ENCODE results near the gene GOLGA3.
A peak's percentile ranks its signal among the peaks of the same experiment; 100 is the strongest.
"Not testable (repeated sequence)": the region's sequence is repeated elsewhere in the genome, so short reads cannot be mapped to it uniquely, and the experiment has no call there.

The GOLGA3 gene

DNA sequence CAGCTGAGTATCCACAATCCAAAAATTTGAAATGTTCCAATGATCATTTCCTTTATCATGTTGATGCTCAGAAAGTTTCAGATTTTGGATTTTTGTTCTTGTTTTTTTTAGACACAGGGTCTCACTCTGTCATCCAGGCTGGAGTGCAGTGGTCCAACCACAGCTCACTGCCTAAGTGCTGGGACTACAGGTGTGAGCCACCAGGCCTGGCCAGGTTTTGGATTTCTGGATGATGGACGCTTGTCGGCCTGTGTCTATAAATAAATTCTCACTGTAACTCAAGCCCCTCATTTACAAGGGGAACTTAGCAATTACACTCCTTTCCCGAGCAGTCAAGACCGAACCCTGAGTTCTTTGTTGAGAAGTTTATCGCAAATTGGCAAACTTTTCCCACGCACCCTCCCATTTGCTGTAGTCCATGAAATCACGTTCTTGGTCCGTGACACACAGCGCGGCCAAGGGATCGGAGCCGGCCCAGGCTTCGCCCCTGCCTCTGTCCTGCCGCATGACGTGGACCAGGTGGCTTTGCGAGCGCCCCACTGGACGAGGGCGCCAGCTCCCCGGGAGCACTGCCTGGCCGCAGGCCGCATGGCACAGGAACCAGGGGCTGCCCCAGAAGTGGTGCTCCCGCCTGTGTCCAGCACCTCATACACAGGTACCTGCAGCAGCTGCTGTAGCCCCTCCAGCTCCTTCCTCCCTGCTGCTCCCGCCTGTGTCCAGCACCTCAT, 53.0 kb downstream of the GOLGA3 start:
- no peak for DNase-seq (ENCODE audit: low read depth)

DNA sequence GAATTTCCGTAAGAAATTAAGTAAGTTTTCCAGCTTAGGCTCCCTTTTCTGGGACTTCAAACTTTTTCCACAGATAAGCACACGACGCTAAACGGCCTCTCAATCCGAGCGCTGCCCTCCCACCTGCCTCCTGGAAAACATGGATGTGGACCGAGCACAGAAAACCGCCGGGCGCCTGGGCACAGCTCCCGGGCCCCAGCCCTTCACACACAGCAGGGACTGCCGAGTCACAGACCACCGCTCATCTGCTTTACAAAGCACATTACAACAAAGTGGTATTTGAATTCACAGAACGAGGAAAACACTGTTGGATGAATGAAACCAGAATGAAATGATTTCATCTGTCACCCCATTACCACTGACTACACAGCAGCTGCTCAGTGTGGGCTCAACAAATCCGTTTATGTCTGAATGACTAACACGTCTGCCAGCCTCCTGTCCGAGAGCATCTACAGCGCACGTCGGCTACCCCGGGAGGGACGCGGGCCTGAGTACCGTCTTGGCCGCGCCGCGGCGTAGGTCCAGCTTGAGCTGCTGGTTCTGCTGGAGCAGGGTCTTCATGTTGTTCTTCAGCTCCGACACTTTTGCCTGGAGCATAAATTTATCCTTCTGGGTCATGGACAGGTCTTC, 53.9 kb downstream of the GOLGA3 start:
- no peak for DNase-seq (ENCODE audit: low read depth)

DNA sequence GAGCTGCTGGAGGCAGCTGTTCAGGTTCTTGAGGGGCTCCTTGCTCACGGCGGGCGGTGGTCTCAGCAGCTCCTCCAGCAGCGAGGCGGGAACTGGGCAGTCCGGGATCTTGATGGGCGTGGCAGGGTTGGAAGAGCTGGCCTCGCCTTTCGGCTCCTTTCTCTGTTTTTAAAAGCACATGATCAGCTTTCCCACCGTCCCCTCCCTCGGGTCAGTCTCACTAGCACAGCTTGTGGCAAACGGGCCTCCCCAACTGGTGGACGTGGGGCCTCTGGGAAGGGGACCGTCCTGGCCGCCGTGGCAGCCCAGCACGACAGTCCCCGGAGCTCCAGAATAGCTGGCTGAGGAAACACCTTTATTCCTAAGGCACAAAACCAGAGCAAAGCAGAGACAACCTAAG, 54.5 kb downstream of the GOLGA3 start:
- no peak for DNase-seq (ENCODE audit: low read depth)

DNA sequence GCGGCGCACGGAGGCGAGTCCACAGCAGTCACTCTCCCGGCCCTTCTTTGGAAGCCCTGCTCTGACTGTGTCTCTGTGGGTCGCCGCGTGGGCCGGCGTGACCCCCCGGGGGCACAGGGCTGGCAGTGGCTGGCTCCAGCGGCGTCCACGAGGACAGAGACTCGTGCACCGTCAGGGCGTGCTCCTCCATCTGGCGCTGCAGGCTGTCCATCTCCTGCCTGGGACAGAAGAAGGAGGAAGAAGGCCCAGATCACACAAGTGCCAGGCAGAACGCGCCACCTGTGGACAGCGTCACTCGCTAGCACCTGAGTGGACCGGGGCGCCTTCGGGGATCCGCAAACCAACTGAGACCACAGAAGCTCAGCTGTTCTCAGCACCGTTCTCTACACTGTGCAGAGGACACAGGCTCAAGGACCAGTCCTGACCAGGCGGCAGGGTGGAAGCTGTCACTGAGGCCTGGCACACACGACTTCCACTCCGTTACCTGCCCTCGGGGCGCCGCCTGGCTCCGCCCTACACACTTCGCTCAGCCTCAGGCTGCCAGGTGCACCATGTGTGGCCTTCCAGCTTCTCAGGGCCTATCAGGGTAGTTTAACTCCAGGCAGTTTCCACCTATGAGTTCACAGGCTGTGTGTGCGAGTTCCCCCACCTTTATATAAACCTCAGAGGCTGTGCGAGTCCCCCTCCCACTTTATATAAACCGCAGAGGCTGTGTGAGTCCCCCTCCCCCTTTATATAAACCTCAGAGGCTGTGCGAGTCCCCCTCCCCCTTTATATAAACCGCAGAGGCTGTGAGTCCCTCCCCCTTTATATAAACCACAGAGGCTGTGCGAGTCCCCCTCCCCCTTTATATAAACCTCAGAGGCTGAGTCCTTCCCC, 55.4 kb downstream of the GOLGA3 start:
- no peak for DNase-seq (ENCODE audit: low read depth)

DNA sequence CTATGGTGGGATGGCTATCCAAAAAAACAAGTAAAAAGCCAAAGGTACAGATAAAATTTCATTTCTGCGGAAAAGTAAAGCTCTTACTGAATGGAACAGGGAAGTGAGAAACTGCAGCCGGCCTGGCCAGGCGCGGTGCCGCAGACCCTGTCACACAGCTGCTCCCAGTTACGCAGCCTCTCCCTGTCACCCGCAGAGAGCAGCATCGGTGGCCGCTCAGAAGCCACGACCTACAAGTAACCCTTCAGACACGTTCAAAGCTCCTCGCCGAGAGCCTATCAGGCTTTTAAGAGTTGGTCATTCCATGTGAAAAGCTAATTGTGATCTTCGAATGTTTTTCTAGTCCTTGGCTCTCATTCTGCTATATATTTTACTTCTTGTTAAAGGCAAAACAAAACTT, 56.1 kb downstream of the GOLGA3 start:
- DNase-seq (ENCODE audit: low read depth) = no peak

DNA sequence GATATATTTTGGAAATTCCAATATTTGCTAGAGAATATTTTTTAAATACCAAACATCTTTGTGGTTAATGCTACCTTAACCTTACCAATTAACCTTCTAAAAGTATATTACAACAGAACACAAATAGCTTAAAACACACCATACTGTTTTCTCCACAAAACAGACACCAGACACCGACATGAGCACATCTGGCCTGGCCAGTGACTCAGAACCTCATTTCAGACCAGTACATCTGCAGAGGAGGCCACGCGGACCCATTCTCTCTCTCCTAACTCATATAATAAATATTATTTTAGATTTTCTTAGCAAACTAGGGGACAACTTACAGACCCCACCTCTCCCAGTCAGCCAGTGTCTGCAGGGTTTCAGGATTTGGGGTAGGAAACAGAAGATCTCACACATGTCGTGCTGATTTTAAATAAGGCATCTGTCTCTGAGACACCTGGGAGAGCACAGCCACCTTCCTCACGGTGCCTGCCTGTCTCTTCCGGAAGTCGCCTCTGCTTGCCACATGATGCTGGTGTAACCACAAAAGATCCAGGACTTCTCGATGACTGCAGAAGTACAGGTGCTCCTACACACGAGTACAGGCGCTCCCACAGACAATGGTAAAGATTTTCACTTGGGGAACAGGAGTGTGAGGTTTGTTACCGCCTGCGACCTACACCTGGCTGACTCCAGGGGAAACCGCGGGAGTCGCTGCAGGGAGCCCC, 57.4 kb downstream of the GOLGA3 start:
- DNase-seq (ENCODE audit: low read depth) = no peak

DNA sequence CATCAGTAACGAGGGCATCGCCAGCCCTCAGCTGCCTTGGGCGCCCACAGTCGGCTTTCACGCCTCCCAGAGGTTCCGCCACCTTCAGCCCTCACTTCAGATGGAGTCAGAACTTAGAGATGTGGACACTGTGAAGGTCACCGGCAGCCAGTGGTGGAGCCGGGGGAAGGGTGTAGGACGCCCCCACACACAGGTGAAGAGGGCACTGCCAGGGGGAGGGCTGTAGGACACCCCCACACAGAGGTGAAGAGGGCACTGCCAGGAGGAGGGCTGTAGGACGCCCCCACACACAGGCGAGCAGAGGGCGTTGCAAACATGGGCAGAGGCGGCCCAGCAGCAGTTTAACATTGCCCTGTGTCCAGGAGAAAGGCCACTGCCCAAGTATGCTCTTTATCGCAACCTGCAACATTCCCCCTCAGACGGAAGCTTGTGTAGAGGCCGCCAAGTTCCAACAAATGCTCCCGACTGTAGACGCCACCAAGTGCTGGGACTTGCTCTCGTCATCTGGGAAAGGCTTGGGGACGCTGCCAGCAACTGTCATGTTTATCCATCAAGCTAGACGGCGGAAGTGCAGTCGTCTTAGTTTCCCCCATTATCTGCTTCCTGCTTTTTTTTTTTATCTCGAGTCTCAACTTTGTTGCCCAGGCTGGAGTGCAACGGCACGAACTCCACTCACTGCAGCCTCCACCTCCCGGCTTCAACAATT, 62.1 kb downstream of the GOLGA3 start:
- DNase-seq (ENCODE audit: low read depth) = no peak

DNA sequence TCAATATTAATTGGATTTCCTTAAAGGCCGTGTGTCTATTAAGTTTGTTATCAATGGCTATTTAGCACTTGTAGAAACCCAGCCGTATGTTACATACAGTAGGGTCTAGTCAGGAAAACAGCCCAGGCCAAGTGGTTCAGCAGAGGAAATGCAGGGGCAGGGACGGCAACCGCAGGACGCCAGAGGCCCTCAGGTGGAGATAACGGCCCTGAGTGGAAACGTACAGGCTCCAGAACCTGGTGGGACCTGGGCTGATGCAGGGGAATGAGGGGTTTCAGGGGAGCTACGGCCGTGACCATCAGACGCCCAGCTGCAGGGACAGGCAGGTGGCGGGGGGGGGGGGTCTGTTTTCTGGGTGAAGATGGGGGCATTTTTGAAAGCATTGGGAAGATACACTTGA, 63.3 kb downstream of the GOLGA3 start:
- DNase-seq (ENCODE audit: low read depth) = no peak

DNA sequence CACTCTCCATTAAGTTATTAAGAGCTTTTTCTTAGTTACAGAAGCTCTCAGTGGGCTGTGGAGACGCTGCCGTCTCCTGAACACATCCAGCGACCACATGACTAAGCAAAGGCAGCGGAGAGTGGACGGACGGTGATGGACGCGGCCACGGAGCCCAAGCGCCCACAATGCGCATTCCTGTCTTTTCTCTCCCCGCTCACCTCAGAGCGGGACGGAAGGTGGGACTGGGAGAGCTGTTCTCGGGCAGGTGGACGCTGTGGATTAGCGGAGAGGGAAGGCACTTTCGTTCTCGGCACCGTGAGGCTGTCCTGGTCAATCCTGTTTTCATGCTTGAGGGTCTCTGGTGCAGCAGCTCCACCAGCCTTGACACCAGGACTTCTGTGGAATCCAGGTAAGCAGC, 64.4 kb downstream of the GOLGA3 start:
- DNase-seq (ENCODE audit: low read depth) = no peak

DNA sequence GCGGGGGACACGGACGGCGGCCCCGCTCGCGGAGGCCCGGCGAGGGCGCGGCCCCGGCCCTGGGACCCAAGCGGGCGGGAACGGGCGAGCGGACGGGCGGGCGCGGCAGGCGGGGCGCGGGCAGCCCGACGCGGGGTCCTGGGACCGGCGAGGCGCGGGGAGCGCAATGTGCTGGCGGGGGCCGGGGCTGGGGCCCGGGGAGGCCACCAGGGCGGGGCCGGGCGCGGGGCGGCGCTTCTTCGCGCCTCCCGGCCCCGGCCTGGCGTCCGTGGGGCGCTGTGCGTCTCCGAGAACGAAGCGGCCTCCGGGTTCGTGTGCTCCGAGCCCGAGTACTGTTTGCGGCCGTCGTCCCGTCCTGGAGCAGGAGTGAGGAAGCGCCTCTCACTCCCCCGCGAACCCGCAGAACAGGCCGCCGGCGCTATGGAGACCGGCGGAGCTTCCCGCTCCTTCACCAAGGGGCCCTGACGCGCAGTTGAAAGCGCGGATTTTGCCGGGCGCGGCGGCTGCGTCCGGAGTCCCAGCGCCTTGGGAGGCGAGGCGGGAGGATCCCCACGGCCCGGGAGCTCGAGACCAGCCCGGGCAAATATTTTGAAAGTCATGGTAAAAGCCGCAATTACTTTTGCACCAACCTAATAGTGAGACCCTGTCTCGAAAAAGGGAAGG, 66.6 kb downstream of the GOLGA3 start:
- DNase-seq (ENCODE audit: low read depth) = peak; percentile 71

DNA sequence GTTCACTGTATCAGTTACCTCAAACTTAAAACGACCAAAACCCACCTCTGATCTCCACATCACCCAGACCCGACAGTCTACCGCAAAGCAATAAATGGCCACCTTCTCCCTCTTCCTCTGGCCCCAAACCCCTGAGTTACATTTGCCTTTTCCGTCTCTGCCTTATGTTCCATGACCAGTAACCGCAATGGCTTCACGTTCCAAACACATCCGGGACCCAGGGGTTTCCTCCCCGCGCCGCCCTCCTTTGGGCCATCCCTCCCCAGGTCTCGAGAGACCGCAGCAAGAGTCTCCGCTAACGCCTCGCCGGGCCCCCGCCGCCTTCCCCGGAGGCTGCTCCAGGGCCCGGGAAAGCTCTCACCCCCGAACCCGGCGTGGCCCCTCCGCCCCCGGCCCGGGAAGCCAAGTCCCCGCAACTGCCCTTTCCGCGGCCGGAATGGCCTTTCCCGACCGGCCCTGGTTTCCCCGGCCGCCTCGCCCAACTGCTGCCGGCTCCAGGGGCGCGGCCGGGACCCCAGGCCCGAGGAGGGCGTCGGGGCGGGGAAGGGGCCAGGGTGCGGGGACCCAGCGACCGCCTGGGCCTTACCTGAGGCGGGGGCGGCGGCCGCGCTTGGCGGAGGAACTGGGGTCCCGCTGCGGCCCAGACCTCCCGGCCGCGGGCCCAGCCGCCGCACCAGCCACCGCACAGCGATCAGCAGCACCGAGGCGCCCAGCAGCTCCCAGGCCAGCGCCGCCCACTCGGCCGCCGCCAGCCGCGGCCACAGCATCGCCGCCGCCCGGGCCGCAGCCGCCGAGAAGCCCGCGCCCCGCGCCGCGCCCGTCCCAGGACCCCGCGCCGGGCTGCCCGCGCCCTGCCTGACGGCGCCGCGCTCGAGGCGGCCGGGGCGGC, 67.4 kb downstream of the GOLGA3 start, which contains the start of gene ANKLE2:
Gene ANKLE2, minus strand, starts transcription at position 801 of the 889 bp plus-strand sequence. Its CDS starts 34 bp downstream, at position 767.
- DNase-seq (ENCODE audit: low read depth) = peak; percentile 23

DNA sequence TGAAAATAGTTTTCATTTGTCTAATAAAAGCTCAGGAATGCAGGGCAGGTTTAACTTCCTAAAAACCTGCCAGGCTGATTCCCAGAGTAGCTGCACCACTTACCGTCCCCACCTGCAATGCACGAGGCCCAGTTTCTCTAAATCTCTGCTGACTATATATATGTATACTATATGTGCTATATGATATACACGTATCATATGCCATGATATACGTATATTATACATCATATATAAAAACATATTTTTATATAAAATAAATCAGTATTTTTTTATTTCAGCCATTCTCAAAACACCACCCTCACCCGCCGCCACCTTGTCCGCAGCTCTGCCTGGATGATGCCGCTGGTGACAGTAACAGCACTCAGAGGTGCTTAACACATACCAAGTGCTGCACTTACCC, 69.3 kb downstream of the GOLGA3 start:
- DNase-seq (ENCODE audit: low read depth) = no peak

DNA sequence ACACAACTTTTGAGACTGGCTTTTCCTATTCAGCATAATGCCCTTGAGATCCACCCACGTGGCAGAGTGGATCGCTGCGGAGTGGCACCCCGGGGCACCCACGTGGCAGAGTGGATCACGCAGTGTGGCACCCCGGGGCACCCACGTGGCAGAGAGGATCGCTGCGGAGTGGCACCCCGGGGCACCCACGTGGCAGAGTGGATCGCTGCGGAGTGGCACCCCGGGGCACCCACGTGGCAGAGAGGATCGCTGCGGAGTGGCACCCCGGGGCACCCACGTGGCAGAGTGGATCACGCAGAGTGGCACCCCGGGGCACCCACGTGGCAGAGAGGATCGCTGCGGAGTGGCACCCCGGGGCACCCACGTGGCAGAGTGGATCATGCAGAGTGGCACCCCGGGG, 69.8 kb downstream of the GOLGA3 start:
- DNase-seq (ENCODE audit: low read depth) = not testable (repeated sequence)

DNA sequence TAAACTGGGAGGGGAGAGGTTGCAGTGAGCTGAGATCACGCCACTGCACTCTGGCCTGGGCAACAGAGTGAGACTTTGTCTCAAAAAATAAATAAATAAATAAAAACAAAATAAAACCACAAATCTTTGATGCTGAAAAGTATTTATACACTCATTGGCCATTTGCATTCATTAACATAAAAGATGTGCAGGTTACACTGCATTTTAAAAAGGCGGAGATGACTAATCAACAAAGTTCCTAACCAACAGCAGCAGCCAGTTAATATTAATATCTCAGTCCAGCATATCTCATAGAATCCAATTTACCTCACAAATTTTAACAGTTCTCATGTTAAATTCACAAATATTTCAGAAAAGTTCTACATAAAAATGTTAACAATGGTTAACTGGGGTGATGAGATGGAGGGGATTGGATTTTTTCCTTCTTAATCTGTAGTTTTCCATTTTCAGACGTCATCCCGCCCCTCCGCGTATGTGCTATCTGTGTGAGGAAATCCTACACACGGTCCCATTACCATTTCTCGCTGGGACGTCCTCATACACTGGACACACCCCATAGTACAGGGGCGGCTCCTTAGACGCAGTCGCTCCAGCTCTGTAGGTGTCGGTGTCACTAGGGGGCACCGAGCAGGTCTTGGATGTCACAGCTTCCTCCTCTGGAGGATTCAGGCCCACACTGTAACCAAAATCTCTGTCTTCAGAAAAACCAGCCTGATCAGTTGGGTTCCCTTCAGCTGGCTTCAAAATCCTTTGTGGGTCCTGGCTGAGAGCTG, 74.3 kb downstream of the GOLGA3 start:
- DNase-seq (ENCODE audit: low read depth) = no peak

DNA sequence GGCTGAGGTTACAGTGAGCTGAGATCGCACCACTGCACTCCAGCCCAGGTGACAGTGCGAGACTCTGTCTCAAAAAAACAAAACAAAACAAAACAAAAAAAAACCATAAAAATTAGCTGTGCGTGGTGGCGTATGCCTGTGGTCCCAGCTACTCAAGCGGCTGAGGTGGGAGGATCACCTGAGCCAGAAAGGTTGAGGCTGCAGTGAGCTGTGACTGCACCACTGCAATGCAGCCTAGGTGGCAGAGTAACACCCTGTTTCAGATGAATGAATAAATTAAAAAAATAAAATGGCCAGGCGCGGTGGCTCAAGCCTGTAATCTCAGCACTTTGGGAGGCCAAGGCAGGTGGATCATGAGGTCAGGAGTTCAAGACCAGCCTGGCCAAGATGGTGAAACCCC, 75.0 kb downstream of the GOLGA3 start:
- not testable (repeated sequence) for DNase-seq (ENCODE audit: low read depth)

DNA sequence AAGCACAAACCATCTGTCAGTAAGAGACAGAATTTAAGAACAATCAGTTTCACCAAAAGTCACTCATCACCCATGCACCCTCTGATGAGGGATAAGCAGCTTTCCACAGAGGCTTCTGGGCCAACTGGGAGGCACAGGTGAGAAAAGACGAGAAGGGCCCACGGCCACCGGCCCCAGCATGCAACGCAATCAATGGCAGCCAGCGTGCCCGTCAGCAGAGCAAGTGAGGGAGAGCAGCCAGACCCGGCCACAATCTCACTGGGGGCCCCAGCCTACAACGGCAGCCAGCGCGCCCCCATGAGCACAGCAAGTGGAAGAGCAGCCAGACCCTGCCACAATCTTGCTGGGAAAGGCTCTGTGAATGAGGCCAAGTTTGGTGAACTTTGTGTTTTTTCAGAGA, 80.3 kb downstream of the GOLGA3 start:
- no peak for DNase-seq (ENCODE audit: low read depth)

DNA sequence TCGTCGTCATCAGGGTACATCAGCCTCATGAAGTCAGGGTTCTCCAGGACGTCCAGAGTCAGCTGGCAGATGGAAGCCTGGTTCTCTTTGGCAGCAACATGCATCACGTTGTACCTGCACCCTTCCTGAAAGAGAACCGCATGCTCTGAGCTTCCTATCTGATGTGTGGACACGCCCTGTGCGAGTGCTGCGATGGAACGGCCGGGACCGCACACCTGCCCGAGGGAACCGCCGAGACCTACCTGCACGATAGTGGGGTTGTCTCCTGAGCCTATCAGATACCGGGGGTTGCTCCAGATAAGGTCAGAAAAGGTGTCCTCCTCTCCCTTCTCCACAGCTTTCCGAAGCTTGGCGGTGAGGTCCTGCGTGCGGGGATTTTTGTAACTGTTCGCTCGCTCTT, 80.8 kb downstream of the GOLGA3 start:
- no peak for DNase-seq (ENCODE audit: low read depth)

DNA sequence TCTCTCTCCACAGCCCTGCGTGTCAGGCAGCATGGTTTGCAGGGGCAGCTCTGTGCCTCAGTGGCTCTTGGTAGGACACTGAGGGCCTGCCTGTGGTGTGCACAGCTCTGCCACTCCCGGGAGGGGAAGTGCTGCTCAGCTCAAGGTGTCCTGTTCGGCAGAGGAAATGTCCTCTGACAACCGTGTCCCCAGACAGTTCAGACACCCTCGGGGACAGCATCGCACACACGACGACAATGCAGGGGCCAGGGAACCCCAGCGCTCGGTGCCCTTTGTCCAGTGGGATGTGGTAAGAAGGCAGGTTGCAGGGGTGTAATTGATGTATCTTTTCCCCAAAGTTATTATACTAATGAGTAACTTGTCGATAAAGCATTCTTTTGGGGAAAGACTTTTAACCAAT, 81.3 kb downstream of the GOLGA3 start:
- no peak for DNase-seq (ENCODE audit: low read depth)

DNA sequence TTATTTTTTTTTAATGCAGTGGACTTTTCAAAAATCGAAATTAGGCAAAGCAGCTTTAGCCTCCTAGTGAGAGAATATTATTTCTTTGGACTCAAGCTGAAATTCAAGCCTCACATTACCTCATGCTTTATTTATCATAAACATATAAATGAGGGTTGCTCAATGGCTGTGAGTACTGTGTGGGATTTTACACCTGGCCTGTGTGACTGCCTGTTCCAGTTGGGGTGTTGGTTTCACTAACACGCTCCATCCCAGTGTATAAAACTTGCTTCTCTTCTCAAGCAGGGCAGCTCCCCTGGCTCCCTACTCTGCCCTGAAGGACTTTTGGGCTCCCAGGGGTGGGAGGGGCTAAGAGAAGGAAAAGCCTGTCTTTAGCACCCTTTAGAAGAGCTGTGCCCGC, 82.1 kb downstream of the GOLGA3 start:
- DNase-seq (ENCODE audit: low read depth) = no peak
